GM21528 (cell line): ENCODE results near the gene CRYAA.

ENCODE experiments used
- ATAC-seq: cut with Tn5 transposase; IDR thresholded peaks from one replicate; pipeline ENCODE4 v1.9.1; 2021; ENCODE audit warnings: mild to moderate bottlenecking, moderate library complexity; ENCODE audit not compliant: unreplicated experiment, low FRiP score

Gene CRYAA

GRCh38 chr21:43198376-43198775 is 29.6 kb downstream of the CRYAA start:
- ATAC-seq, result no peak

- ATAC-seq, result no peak
Measured at GRCh38 chr21:43201491-43201890, 32.7 kb downstream of the CRYAA start.

GRCh38 chr21:43203591-43203990 is 34.8 kb downstream of the CRYAA start:
- no peak for ATAC-seq

GRCh38 chr21:43204638-43205037 is 35.8 kb downstream of the CRYAA start:
- no peak for ATAC-seq

- no peak for ATAC-seq
Measured at GRCh38 chr21:43206231-43207042, 37.6 kb downstream of the CRYAA start.

- no peak for ATAC-seq
Measured at GRCh38 chr21:43207043-43207315, 38.2 kb downstream of the CRYAA start.

GRCh38 chr21:43207868-43208267 is 39.1 kb downstream of the CRYAA start:
- no peak for ATAC-seq

- ATAC-seq, result no peak
Measured at GRCh38 chr21:43208561-43209332, 39.9 kb downstream of the CRYAA start.

- no peak for ATAC-seq
Measured at GRCh38 chr21:43209575-43210453, 41.0 kb downstream of the CRYAA start.

GRCh38 chr21:43210454-43211071 is 41.8 kb downstream of the CRYAA start:
- no peak for ATAC-seq

- ATAC-seq, result no peak
Measured at GRCh38 chr21:43211072-43211759, 42.4 kb downstream of the CRYAA start.

GRCh38 chr21:43211760-43212115 is 42.9 kb downstream of the CRYAA start:
- no peak for ATAC-seq
